Lower leg skin (tissue), 4 donors: Measurements from ENCODE around the gene PDSS2. TPM values are rescaled to one million over a fixed set of nuclear protein-coding genes. Genes with fewer than 3 reads are reported as not detected.

Source experiments
- DNase-seq, 2 donors: peaks; one replicate each; pipeline ENCODE4 v3.0.0-alpha.2; 2019; ENCODE audit warnings: low spot score in 2 of 2
- H3K4me3 ChIP-seq: fragments of 200-600 bp; sonication (generic); 2 replicates; pipeline ENCODE4 v1.5.1; 2017; ENCODE audit warnings: mild to moderate bottlenecking, low read depth; ENCODE audit not compliant: poor library complexity, severe bottlenecking
- CTCF ChIP-seq, 3 donors: fragments of 450-650 bp; IDR thresholded peaks; one replicate each; pipeline ENCODE4 v1.5.1; 2016; ENCODE audit warnings: antibody characterized with exemption in 3 of 3, mild to moderate bottlenecking in 3 of 3, moderate library complexity in 2 of 3
- POLR2A ChIP-seq, 2 donors: fragments of 450-650 bp; IDR thresholded peaks; one replicate each; pipeline ENCODE4 v1.6.1; 2016 to 2017; ENCODE audit warnings: antibody characterized with exemption in 2 of 2, mild to moderate bottlenecking in 1 of 2, moderate library complexity in 1 of 2
- WGBS, 2 donors: methylation state at CpG; one replicate each; pipeline ENCODE4 v1.1.5; 2018; 5-methylcytosine and 5-hydroxymethylcytosine counted together
- intact Hi-C: fragments of 100-400 bp; cut with DNase I; formaldehyde crosslinking; loops from one replicate; pipeline ENCODE4 v1.15.0; 2023; ENCODE audit warnings: low total_unique reads
- total RNA-seq, 4 donors: library from RNA; depleted of rRNA; stranded (reverse); fragments of >200 nt; gene quantifications; one replicate each; pipeline ENCODE4 v1.1.0, GENCODE V29; 2016

Gene PDSS2
- total RNA-seq, 4 donors from 2014 or later, result 6.9 to 14.8 (median 11.4) TPM

- H3K4me3 ChIP-seq, result no peak overlapping the region
- no peak for DNase-seq
- intact Hi-C loops, result no loop called here
- TF ChIP-seq POLR2A (IDR thresholded peaks at IDR 0.05) (no peak), CTCF (IDR thresholded peaks at IDR 0.05) (no peak)
- WGBS, 2 donors, result 43 to 46% methylated on average over 1 of the region's 1 CpG
Observed at GRCh38 chr6:107228754-107229153, 230.6 kb downstream of the PDSS2 start.

DNA sequence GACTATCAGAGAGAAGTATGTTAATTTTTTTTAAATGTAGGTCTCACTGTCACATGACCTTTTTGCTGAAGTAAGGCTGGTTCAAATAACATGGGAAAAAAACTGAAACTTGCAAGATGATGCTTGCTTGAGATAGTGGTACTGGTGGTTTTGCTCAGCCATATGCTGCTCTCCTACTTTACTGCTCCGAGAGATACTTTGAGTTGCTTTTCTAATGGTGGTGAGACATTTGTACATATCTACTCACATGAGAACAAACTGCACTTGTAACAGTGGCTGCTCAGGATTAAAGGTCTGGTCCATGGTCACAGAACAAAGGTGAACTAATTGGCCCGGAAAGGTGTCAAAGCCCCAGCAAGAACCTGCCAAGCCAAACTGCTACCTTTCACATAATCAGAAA, 237.8 kb downstream of the PDSS2 start:
- intact Hi-C loops, result no loop called here
- 92 to 97% methylated on average over 2 of the region's 2 CpGs for WGBS, 2 donors
- no peak for DNase-seq
- no peak overlapping the region for H3K4me3 ChIP-seq
- TF ChIP-seq CTCF (IDR thresholded peaks at IDR 0.05) (no peak), POLR2A (IDR thresholded peaks at IDR 0.05) (no peak)

GRCh38 chr6:107219851-107220250, 239.5 kb downstream of the PDSS2 start:
- TF ChIP-seq POLR2A (IDR thresholded peaks at IDR 0.05), result no peak
- no peak for TF ChIP-seq CTCF (IDR thresholded peaks at IDR 0.05)

DNA sequence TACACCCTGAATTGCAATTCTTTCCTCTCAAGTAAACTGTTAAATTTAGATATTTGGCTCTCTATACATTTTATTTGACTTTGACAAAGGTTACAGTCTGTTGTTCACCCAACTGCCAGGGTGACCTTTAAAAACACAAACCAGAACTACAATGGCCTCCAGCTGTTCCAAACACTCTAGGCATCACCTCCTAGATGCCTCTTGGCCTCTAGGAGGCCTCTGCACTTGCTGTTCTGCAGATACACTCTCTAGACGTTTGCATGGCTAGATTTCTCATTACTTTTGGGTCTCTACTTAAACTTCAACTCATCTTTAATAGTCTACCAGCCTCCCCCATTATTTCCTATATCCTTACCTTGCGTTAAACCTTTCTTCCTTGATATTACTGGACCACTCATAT, 241.2 kb downstream of the PDSS2 start:
- intact Hi-C loops, result no loop called here
- H3K4me3 ChIP-seq, result no peak overlapping the region
- 49 to 52% methylated on average over 2 of the region's 2 CpGs for WGBS, 2 donors
- TF ChIP-seq POLR2A (IDR thresholded peaks at IDR 0.05) (no peak), CTCF (IDR thresholded peaks at IDR 0.05) (no peak)
- DNase-seq, result no peak

More at GRCh38 chr6:107219851-107220250, 239.5 kb downstream of the PDSS2 start:
- DNase-seq, result no peak
- intact Hi-C loops, result no loop called here
- no peak overlapping the region for H3K4me3 ChIP-seq
- WGBS, 2 donors, result 94% methylated on average over 4 of the region's 4 CpGs

DNA sequence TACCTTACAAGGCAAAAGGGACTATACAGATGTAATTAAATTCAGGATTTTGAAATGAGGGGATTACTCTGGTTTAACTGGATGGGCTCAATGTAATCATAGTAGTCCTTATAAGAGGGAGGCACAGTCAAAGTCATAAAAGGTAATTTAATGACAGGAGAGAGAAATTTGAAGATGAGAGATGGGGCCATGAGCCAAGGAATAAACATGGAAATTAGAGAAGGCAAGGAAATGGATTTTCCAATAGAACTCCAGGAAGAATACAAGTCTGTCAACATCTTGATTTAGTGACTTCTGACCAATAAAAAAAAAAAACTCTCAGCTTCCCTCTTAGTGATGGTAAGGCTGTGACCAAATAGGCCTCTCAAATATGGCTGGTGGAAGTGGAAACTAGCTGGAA, 242.1 kb downstream of the PDSS2 start:
- DNase-seq, result no peak
- TF ChIP-seq POLR2A (IDR thresholded peaks at IDR 0.05) (no peak), CTCF (IDR thresholded peaks at IDR 0.05) (no peak)
- no peak overlapping the region for H3K4me3 ChIP-seq
- intact Hi-C loops, result no loop called here

DNA sequence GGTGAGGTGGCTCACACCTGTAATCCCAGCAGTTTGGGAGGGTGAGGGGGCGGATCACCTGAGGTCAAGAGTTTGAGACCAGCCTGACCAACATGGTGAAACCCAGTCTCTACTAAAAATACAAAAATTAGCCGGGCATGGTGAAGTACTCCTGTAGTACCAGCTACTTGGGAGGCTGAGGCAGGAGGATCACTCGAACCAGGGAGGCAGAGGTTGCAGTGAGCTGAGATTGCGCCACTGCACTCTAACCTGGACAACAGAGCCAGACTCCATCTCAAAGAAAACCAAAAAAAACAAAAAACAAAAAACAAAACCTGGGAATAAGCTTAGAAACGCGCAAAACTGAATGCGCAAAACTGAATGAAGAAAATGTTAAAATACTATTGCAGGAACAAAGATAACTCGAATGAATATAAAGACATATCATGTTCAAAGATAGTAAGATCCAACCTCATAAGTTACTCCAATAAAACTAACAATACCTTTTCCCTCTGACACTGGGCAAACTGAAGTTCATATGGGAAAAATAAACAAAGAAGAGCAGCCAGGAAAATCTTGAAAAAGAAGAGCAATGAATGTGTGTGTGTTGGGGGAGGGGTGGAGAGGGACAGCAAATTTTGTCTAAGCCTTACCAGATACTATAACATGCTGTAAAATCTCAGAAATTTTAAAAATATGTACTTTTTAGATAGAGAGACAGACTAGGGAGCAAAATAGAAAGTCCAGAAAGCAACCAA, 243.0 kb downstream of the PDSS2 start:
- no peak overlapping the region for H3K4me3 ChIP-seq
- no peak for TF ChIP-seq POLR2A (IDR thresholded peaks at IDR 0.05)
- no peak for TF ChIP-seq CTCF (IDR thresholded peaks at IDR 0.05)
- intact Hi-C loops, result no loop called here
- 85 to 86% methylated on average over 8 of the region's 8 CpGs for WGBS, 2 donors
- no peak for DNase-seq
